Naive thymus-derived CD8-positive, alpha-beta T cell (primary cell): ENCODE measurements around the gene DOK3. TPM values are rescaled to one million over a fixed set of nuclear protein-coding genes. Genes with fewer than 3 reads are reported as not detected.

ENCODE experiments used
- ATAC-seq, 2 donors: fragments of 150-1000 bp; cut with Tn5 transposase in 1 of 2; sonication (Bioruptor Pico), chemical (Tn5 transposase) in 1 of 2; 1 replicate in 1 of 2; 2 replicates in 1 of 2; pipeline ENCODE4 v1.10.0; 2021; ENCODE audit warnings: mild to moderate bottlenecking in 2 of 2, moderate library complexity in 2 of 2
- POLR2A ChIA-PET: fragments of 350-600 bp; sonication (Branson Sonifier 250); formaldehyde crosslinking; loops from one replicate; lab custom pipeline; 2021; ENCODE audit warnings: antibody characterized with exemption; lab: Charles Lee
- DNase-seq, 10 donors: peaks; one replicate each; pipeline versions ENCODE4 v3.0.0 to v3.0.0-alpha.2; 2020 to 2022
- H3K27ac Mint-ChIP-seq, 10 donors: one replicate each; pipeline ENCODE4 v1.8.0; 2020 to 2022; ENCODE audit warnings: mild to moderate bottlenecking in 10 of 10, mixed read lengths in 10 of 10, moderate library complexity in 4 of 10, inconsistent platforms in 1 of 10
- H3K27me3 Mint-ChIP-seq, 5 donors: one replicate each; pipeline ENCODE4 v1.8.0; 2021 to 2022; ENCODE audit warnings: mixed read lengths in 5 of 5
- H3K36me3 Mint-ChIP-seq, 3 donors: one replicate each; pipeline ENCODE4 v1.8.0; 2020 to 2022; ENCODE audit warnings: mixed read lengths in 3 of 3, mild to moderate bottlenecking in 2 of 3, inconsistent platforms in 1 of 3
- H3K4me1 Mint-ChIP-seq, 4 donors: one replicate each; pipeline ENCODE4 v1.8.0; 2021 to 2022; ENCODE audit warnings: mixed read lengths in 4 of 4
- H3K4me3 Mint-ChIP-seq, 10 donors: one replicate each; pipeline ENCODE4 v1.8.0; 2020 to 2022; ENCODE audit warnings: mild to moderate bottlenecking in 10 of 10, mixed read lengths in 10 of 10, moderate library complexity in 6 of 10, inconsistent platforms in 1 of 10
- H3K9me3 Mint-ChIP-seq, 9 donors: one replicate each; pipeline ENCODE4 v1.8.0; 2020 to 2022; ENCODE audit warnings: mixed read lengths in 9 of 9, mild to moderate bottlenecking in 3 of 9, inconsistent platforms in 1 of 9, moderate library complexity in 1 of 9
- polyA plus RNA-seq, 3 donors: library from polyadenylated mRNA; unstranded; fragments of 300-500 nt; fragmentation: Illumina TruSeq; gene quantifications; one replicate each; pipeline ENCODE4 v1.2.3, GENCODE V29; 2021
- total RNA-seq, 8 experiments: library from RNA in 2 of 8; stranded (reverse) in 2 of 8; gene quantifications; one replicate each; pipeline ENCODE4 v1.2.3 and lab custom pipeline; 2021 to 2026

Gene DOK3
- total and polyA plus RNA-seq, 5 experiments from 2014 or later = 0.22 to 3.8 (median 3.7) TPM; not detected in 2

DNA sequence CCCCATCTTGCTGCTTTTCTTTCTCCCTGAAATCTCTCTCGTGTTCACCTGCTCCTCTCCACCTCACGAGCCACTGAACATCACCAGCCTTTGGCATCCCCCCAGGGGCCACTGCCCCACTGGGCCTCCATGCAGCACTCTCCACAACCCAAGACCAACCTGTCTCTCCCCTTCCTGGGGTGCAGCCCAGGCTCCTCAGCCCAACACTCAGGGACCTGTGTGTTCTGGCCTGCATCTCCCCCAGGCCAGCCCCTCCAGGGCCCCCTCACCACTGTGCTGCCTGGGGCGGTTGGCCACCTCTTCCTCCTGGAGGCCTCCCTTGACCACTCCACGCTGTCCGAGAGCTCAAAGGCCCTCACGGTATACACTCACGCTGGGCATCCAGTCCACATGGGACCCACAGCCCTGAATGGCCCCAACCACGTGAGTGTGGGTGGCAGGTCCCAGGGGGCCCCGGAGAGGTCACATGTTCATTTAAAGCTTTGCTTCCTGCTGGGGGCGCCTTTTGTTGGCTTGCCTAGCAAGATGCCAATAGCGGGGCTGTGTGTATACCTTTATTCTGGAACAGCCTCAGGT is 453 bp upstream of the DOK3 start:
- Mint-ChIP-seq H3K4me1 (peaks cover 12 to 38% (median 20%) of the 10 kb centered on the region in 4 donors), H3K36me3 (peaks cover 0 to 40% (median 20%) of the 10 kb centered on the region in 3 donors), H3K27ac (peak overlapping the region in 3 of 10 donors; percentile 61 to 65 (median 61)), H3K9me3 (no peaks in the 10 kb centered on the region), H3K4me3 (peak overlapping the region in 3 of 10 donors; percentile 9 to 86 (median 42)), H3K27me3 (no peaks in the 10 kb centered on the region)
- POLR2A ChIA-PET = interaction anchor here (0.5 to 1.7 kb wide), 3 partner anchors 55 to 572 kb away, joined by 4 to 5 read pairs (median 4); no protein-coding TSS in a partner anchor
- DNase-seq = no peak
- ATAC-seq = peak in 1 of 2 donors; percentile 23

DNA sequence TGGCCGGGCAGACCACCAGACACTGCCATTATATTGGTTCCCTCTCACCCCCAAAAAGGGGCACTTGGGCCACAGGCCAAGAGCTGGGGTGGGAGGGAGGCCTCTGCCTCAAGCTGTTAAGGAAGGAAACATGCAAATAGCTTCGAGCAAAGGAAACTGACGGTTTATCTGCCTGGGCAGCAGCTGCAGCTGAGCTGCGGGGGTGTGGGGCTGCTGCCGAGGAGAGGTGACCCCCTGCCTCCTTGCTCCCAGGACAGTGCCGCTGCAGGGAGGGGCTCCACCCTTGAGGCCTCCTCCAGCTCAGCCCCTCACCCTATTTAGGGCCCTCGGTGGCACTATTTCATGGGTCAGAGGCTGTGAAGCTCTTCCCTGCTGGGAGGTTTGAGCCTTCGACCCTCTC is 789 bp downstream of the DOK3 start:
- DNase-seq (no peak), ATAC-seq (no peak)
- POLR2A ChIA-PET = interaction anchor here (1.7 kb wide), 1 partner anchor 53 kb away, joined by 5 read pairs; no protein-coding TSS in a partner anchor

DNA sequence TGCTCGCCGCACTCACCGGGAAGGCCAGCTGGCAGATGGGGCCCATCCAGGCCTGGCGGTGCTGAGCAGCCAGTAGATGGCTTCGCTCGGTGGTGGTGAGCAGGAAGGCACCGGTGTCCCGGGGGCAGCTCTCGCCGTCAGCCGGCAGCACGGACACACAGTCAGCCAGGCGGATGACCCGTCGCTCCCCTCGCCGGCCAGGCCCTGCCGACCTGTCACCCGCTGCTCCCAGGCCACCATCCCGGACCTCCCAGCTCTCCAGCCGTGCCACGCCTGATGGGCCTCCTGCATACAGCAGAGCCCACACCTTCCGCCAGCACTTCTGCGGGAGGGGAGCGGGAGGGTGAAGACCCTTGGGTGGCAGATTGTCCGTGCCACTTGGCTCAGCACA is 1.4 kb downstream of the DOK3 start:
- no peak for DNase-seq
- peaks cover 8 to 37% (median 12%) of the 10 kb centered on the region in 4 donors for H3K4me1 Mint-ChIP-seq
- H3K27me3 Mint-ChIP-seq = no peaks in the 10 kb centered on the region
- POLR2A ChIA-PET = no interaction called here
- H3K27ac Mint-ChIP-seq = peak overlapping the region in 1 of 10 donors; percentile 53
- H3K9me3 Mint-ChIP-seq = no peaks in the 10 kb centered on the region
- no peak for ATAC-seq
- H3K36me3 Mint-ChIP-seq = peaks cover 0 to 24% (median 16%) of the 10 kb centered on the region in 3 donors
- peak overlapping the region in 1 of 10 donors; percentile 73 for H3K4me3 Mint-ChIP-seq

More for the DNA sequence above, 789 bp downstream of the DOK3 start:
- Mint-ChIP-seq H3K9me3 (no peaks in the 10 kb centered on the region), H3K4me1 (peaks cover 8 to 37% (median 14%) of the 10 kb centered on the region in 4 donors), H3K36me3 (peaks cover 0 to 31% (median 17%) of the 10 kb centered on the region in 3 donors), H3K4me3 (peak overlapping the region in 4 of 10 donors; percentile 18 to 86 (median 36)), H3K27me3 (no peaks in the 10 kb centered on the region), H3K27ac (peak overlapping the region in 1 of 10 donors; percentile 25)

DNA sequence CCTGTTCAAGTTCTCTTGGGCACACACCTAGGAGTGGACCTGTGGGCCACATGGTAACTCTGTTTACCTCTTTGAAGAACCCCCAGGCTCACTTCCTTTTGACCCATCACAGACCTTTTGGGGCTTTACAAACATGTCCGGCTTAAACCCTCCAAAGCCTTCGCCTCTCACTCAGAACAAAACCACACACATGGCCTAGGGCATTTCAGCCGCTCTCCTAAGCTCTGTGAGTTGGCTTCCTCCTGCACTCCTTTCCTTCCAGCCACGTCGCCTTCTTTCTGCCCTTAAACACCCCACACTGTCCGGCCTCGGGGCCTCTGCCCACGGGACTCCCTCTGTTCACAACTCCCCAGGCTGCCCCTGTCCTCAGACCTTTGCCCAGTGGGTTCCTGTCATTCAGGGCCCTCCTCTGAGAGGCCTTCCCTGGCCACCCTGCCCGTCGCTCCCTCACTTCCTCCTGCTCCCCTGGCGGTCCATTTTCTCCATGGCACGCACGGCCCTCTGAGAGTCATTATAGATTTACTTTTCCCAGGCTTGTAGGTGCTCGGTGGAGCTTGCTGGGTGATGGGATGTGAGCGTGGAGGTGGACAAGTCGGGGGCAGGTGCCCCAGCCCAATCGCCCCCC is 1.9 kb downstream of the DOK3 start:
- peak overlapping the region in 2 of 10 donors; percentile 12 to 53 for H3K27ac Mint-ChIP-seq
- peaks cover 8 to 40% (median 12%) of the 10 kb centered on the region in 4 donors for H3K4me1 Mint-ChIP-seq
- DNase-seq (no peak), ATAC-seq (no peak)
- no peaks in the 10 kb centered on the region for H3K27me3 Mint-ChIP-seq
- H3K9me3 Mint-ChIP-seq = no peaks in the 10 kb centered on the region
- POLR2A ChIA-PET = interaction anchor here (0.6 kb wide), 1 partner anchor 96 kb away, joined by 3 read pairs; no protein-coding TSS in a partner anchor
- peaks cover 0 to 19% (median 11%) of the 10 kb centered on the region in 3 donors for H3K36me3 Mint-ChIP-seq
- peak overlapping the region in 1 of 10 donors; percentile 73 for H3K4me3 Mint-ChIP-seq

DNA sequence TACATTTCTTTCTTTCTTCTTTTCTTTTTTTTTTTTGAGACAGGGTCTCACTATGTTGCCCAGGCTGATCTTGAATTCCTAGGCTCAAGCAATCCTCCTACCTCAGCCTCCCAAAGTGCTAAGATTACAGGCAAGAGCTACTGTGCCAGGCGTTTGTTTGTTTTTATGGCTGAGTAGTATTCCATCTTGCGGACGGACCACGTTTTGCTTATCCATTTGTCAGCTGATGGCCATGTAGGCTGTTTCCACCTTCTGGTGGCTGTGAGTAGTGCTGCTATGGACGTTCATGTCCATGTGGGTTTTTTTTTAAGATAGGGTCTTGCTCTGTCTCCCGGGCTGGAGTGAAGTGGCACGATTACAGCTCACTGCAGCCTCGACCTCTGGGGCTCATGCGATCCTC is 2.5 kb downstream of the DOK3 start:
- H3K27me3 Mint-ChIP-seq = no peaks in the 10 kb centered on the region
- H3K27ac Mint-ChIP-seq = peak overlapping the region in 1 of 10 donors; percentile 53
- H3K9me3 Mint-ChIP-seq = no peaks in the 10 kb centered on the region
- H3K4me1 Mint-ChIP-seq = peaks cover 8 to 45% (median 12%) of the 10 kb centered on the region in 4 donors
- peaks cover 0 to 15% (median 10%) of the 10 kb centered on the region in 3 donors for H3K36me3 Mint-ChIP-seq
- DNase-seq (no peak), ATAC-seq (no peak)
- no peak overlapping the region for H3K4me3 Mint-ChIP-seq
- POLR2A ChIA-PET = interaction anchor here (0.6 to 0.7 kb wide), 2 partner anchors 17 to 95 kb away, joined by 3 to 6 read pairs; no protein-coding TSS in a partner anchor

DNA sequence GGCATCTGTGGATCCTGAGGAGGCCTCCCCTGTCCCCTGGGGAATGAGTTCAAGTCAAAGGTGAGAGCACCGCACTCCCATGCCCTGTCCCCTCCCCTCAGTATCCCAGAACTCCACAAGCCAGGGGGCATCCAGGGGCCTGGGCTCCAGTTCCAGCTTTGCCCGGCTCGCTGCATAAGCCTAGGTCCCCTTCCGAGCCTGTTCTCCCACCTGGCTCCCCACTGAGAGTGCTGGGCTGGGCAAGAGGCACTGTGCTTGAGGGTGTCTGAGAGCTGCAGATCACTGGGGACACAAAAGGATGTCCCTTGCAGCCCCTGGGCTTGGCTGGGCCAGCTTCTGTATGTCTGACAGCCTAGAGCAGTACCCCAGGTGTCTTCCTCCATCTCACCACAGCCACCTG is 4.6 kb downstream of the DOK3 start:
- POLR2A ChIA-PET = no interaction called here
- H3K4me1 Mint-ChIP-seq = peaks cover 14 to 43% (median 16%) of the 10 kb centered on the region in 4 donors
- H3K9me3 Mint-ChIP-seq = no peaks in the 10 kb centered on the region
- H3K36me3 Mint-ChIP-seq = no peaks in the 10 kb centered on the region
- H3K27ac Mint-ChIP-seq = no peak overlapping the region
- no peak for ATAC-seq
- H3K27me3 Mint-ChIP-seq = no peaks in the 10 kb centered on the region
- no peak overlapping the region for H3K4me3 Mint-ChIP-seq
- no peak for DNase-seq

DNA sequence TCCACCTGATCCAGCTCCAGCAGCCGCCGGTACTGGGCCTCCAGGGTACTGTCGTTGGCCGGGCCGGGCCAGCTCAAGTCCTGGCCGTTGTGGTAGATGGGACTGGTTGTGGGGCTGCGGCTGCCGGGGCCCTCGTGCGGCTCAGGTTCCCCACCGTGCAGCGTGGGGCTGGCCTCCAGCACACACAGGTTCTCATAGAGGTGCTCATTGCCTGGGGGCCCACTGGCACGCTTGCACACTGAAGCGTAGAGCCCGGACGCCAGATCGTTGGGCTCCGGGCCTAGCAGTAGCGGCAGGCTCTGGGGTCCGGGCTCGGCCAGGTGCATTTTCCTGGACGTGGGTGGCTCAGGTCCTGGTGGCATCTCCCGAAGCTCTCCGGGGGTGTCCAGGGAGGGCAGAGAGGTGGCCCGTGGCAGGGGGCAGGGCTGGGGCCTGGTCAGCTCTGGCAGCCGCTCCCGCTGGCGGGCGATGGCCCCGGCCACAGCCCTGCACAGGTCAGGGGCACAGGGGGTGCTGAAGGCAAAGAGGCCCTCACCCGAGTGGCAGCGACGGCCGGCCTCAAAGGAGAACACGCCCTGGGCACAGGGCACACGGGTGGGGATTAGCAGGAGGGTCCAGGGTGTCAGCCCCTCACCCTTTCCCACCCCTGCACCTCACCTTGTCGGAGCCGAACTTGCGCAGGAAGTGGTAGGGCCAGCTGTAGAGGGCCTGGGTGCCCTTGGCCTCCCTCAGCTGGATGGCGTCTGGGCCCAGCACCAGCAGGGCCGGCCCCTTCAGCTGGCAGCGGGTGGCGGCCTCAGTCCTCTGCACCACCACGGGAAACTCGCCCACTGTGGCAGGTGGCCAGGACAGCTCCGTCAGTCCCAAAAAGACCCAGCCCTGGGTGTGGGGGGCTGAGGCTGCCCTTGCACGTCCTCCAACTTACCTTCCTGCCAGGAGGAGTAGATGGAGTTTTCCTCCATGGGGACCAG is 5.3 kb downstream of the DOK3 start:
- ATAC-seq (no peak), DNase-seq (no peak)
- POLR2A ChIA-PET = interaction anchor here (0.6 to 1.8 kb wide), 2 partner anchors 49 to 72 kb away, joined by 3 to 7 read pairs; no protein-coding TSS in a partner anchor
- Mint-ChIP-seq H3K4me1 (peaks cover 11 to 37% (median 12%) of the 10 kb centered on the region in 4 donors), H3K9me3 (no peaks in the 10 kb centered on the region), H3K4me3 (no peak overlapping the region), H3K27ac (no peak overlapping the region), H3K27me3 (no peaks in the 10 kb centered on the region), H3K36me3 (no peaks in the 10 kb centered on the region)

DNA sequence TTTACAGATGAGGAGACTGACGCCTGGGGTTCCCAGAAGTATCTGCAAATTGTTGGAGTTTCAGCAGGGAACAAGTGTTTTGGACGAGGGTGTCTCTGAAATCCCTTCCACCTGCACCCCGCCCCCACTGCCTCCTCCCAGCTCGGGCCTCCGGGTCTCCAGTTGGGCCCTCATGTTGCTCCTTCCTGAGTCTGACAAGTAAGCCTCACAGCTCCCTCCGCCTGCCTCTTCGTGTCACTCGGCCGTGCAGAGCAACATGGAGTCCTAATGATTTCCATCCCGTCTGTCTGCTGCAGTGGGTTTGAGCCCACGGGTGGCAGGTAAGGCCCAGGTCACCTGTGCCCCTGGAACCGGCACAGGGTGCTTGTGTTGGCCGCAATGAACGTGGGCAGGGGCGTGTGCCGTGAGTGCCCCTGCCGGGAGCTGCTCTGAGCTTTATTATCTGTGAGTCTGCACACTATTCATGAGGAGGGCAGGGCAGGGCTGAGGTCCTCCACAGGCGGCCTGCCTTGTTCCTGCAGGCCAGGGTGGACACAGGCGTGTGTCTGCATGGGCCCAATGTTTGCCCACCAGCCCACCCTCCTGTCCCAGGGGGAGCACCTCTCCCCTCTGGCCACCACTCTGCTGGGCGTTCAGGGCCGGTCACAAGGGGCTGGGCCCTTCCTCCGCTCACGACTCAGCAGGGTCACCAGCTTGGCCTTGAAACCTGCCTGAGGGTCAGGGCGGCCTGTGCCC is 6.1 kb downstream of the DOK3 start:
- Mint-ChIP-seq H3K27ac (no peak overlapping the region), H3K4me1 (peaks cover 10 to 39% (median 12%) of the 10 kb centered on the region in 4 donors), H3K4me3 (no peak overlapping the region), H3K36me3 (no peaks in the 10 kb centered on the region), H3K9me3 (no peaks in the 10 kb centered on the region), H3K27me3 (no peaks in the 10 kb centered on the region)
- ATAC-seq (no peak), DNase-seq (no peak)
- POLR2A ChIA-PET = interaction anchor here (0.5 to 1.8 kb wide), 3 partner anchors 48 to 129 kb away, joined by 3 to 7 read pairs (median 5); no protein-coding TSS in a partner anchor

DNA sequence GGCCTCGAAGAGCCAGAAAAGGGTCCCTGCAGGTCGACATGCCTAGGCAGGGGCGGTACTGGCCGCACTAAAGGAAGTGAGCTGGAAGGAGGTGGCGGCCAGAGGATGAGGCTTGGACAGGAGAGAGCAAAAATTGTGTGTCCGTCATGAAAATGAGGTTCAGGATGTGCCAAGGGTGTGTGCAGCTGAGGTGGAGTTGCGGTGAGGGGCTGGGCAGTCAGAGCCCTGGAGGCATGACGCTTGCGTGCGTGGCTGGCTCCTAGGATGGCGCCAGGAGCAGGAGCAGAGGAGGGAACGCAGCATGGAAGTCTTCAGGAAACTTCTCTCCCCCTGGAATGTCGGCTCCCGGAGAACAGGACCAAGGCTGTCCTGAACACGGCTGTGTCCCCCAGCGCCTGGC is 6.7 kb downstream of the DOK3 start:
- no peaks in the 10 kb centered on the region for H3K36me3 Mint-ChIP-seq
- no peak overlapping the region for H3K27ac Mint-ChIP-seq
- H3K9me3 Mint-ChIP-seq = no peaks in the 10 kb centered on the region
- ATAC-seq (no peak), DNase-seq (no peak)
- POLR2A ChIA-PET = interaction anchor here (0.5 to 2.5 kb wide), 3 partner anchors 48 to 128 kb away, joined by 5 to 14 read pairs (median 7); no protein-coding TSS in a partner anchor
- no peak overlapping the region for H3K4me3 Mint-ChIP-seq
- H3K27me3 Mint-ChIP-seq = peaks cover 0 to 2% (median 0%) of the 10 kb centered on the region in 5 donors
- H3K4me1 Mint-ChIP-seq = peaks cover 15 to 43% (median 17%) of the 10 kb centered on the region in 4 donors

DNA sequence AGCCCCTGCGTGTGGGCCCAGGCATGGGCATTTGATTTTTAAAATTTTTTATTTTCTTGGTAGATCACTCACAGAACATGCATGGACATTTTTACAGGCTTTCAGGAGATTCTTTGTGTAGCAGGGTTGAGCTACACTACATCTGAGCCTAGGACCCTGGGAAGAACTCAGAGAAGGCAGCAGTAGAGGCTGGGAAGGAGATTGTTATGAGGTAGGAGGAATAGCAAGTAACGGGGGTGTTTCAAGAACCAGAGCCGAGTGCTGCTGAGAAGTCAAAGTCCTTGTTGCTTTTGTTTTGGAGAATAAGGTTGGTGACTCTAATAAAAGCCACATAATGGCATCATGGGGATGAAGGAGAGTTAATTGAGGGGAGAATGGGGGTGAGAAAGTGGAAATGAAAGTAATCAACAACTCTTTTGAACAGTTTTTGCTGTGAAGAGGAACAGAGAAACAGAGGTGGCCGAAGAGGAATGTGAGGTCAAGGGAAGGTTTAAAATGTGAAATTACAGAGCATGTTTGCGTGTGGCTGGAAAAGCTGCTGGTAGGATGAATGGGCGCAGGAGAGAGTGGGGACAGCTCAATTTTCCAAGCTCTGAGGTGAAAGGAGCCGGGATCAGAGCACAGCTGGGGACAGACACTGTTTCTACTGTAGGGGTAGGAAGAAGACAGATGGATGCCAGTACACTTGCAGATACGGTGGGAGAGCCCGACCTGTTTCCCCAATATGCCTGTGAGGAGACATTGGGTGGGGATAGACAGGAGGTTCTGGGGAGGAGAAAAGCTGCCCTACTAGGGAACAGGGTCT is 7.5 kb downstream of the DOK3 start:
- Mint-ChIP-seq H3K4me1 (peaks cover 13 to 40% (median 20%) of the 10 kb centered on the region in 4 donors), H3K27ac (peak overlapping the region in 1 of 10 donors; percentile 17), H3K36me3 (no peaks in the 10 kb centered on the region), H3K27me3 (peaks cover 0 to 2% (median 0%) of the 10 kb centered on the region in 5 donors), H3K9me3 (no peaks in the 10 kb centered on the region), H3K4me3 (peak overlapping the region in 1 of 10 donors; percentile 37)
- ATAC-seq = no peak
- no peak for DNase-seq
- POLR2A ChIA-PET = interaction anchor here (0.7 to 2.5 kb wide), 5 partner anchors 14 to 112 kb away, joined by 3 to 14 read pairs (median 4); partner anchors contain the start of genes DDX41 and PRR7
